Loucy (cell line): ENCODE measurements around the gene NBPF6.
"Not testable (repeated sequence)": the region's sequence is repeated elsewhere in the genome, so short reads cannot be mapped to it uniquely, and the experiment has no call there.

Experiments
- CTCF ChIP-seq: fragments of 200-600 bp; sonication (generic); conservative IDR thresholded peaks from 2 replicates; pipeline ENCODE4 v1.5.1; 2014; ENCODE audit warnings: mild to moderate bottlenecking, antibody characterized with exemption, low read length
- EZH2phosphoT487 ChIP-seq: fragments of 200-600 bp; IDR thresholded peaks from 2 replicates; pipeline ENCODE4 v1.6.1; 2018; ENCODE audit warnings: antibody characterized with exemption, mild to moderate bottlenecking, moderate library complexity, borderline replicate concordance

- not testable (repeated sequence) for TF ChIP-seq CTCF, EZH2phosphoT487
Observed at GRCh38 chr1:108426877-108427276, 23.3 kb upstream of the NBPF6 start.
